Ovary (tissue), 3 donors: ENCODE measurements around the gene WTAP.

ENCODE experiments used
- CTCF ChIP-seq, 3 donors: fragments of 450-650 bp in 2 of 3; fragments of 200-600 bp in 1 of 3; IDR thresholded peaks; one replicate each; pipeline versions ENCODE4 v1.5.1 to v1.8.0; 2016 to 2022; ENCODE audit warnings: antibody characterized with exemption in 3 of 3, mild to moderate bottlenecking in 1 of 3
- EP300 ChIP-seq: sonication (generic); formaldehyde crosslinking; IDR thresholded peaks from one replicate; pipeline ENCODE4 v1.6.1; 2017; ENCODE audit warnings: antibody characterized with exemption
- donor health status: DM: no; HTN: no; CAD: no.

DNA sequence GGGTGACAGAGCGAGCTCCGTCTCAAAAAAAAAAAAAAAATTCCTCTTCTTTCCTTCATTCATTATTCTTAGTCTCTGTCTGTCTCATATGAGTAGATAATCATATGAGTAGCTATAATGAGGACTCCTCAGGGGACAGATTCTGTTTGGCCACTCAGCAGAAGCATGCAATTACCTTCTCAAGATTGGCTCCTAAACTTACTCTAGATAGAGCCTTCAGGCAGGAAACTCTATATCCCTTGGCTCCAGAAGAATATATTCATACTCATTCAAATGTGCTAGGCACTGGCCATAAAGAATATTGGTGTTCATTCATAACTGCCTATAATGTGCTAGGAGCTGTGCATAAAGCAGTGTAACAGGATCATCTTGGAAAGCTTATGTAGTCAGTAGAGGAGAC lies 32.3 kb downstream of the WTAP start:
- TF ChIP-seq CTCF (IDR thresholded peaks at IDR 0.05) (no peak), EP300 (no peak)
